ENCODE results near the gene USP32.

DNA sequence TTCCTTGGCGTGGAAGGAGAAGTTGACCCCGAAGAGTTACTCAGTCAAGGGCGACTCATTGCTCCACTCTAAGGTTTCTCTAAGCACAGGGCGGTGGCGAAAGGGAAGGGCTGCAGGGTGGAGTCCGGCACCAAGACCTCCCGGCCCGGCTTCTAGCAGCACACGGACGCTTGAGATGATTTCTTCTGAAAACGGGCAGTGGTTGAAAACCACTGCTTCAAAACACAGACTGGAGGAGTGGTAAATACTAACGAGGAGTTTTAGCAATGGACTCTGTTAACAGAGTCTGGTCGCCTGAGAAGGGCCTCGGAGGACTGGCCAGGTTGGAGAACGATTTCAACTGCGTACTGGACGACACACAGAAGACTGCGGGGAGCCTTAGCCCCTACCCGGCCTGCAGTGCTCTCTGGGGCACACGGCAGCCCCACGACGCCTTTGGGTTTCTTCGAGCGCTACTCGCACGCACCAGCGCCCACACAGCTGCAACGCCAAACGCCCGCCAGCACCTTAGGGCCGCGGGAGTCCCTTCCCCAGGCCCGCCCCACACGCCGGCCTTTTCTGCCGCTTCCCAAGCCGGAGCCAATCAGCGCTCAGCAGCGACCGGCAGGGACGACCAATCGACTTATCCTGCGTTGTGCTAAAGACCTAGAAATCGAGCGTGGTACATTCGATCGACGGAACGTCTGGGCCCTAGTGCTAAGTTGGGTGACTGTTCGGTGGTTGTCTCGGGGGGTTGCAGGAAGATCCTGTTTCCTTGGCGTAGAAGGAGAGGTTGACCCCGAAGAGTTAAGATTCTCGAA, 256.6 kb downstream of the USP32 start:
- TF ChIP-seq, protein P1, sequence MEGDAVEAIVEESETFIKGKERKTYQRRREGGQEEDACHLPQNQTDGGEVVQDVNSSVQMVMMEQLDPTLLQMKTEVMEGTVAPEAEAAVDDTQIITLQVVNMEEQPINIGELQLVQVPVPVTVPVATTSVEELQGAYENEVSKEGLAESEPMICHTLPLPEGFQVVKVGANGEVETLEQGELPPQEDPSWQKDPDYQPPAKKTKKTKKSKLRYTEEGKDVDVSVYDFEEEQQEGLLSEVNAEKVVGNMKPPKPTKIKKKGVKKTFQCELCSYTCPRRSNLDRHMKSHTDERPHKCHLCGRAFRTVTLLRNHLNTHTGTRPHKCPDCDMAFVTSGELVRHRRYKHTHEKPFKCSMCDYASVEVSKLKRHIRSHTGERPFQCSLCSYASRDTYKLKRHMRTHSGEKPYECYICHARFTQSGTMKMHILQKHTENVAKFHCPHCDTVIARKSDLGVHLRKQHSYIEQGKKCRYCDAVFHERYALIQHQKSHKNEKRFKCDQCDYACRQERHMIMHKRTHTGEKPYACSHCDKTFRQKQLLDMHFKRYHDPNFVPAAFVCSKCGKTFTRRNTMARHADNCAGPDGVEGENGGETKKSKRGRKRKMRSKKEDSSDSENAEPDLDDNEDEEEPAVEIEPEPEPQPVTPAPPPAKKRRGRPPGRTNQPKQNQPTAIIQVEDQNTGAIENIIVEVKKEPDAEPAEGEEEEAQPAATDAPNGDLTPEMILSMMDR (IDR thresholded peaks at IDR 0.05): no peak
- no peak for TF ChIP-seq EZH2 (IDR thresholded peaks at IDR 0.05; ENCODE audit: borderline replicate concordance, insufficient read depth, low read depth, low read length, poor library complexity, severe bottlenecking)

All from B cell (primary cell).